Measurements from ENCODE around the gene ADGRD1.
"Not testable (repeated sequence)": the region's sequence is repeated elsewhere in the genome, so short reads cannot be mapped to it uniquely, and the experiment has no call there.

Gene ADGRD1

GRCh38 chr12:130937546-130937945 is 16.2 kb upstream of the ADGRD1 start:
- not testable (repeated sequence) for DNase-seq (ENCODE audit: low read depth)

- DNase-seq (ENCODE audit: low read depth) = no peak
Observed at GRCh38 chr12:130938186-130938585, 15.5 kb upstream of the ADGRD1 start.

- DNase-seq (ENCODE audit: low read depth) = no peak
Observed at GRCh38 chr12:130944878-130945277, 8.8 kb upstream of the ADGRD1 start.

- peak; percentile 78 for DNase-seq (ENCODE audit: low read depth)
Observed at GRCh38 chr12:130945786-130946492, 7.8 kb upstream of the ADGRD1 start.

DNA sequence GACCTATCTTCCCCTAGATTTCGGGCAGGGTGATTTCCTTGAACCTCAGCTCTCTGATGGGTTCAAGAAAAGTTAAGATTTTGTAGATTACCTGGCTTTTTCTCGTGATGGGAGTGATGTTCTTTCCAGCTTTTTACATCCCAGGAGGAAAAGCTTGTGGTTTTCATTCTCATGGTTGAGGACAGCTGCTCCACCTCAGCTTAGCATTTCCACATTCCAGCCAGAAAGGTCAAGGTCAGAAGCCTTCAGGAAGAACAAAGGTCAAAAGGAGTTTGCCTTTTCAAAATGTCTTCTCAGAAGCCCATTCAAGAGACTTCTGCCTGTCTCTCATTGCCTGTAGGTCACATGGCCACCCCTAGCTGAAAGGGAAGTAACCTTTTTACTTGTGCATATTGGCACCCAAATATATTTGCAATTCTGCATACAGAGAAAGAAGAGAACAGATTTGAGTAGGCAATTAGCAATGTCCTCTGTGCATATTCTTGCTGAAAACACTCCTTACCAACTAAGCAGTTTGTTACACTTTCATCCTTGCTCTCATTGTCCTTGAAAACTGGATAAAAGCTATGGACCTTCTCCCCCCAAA is 6.6 kb upstream of the ADGRD1 start:
- DNase-seq (ENCODE audit: low read depth) = no peak

DNA sequence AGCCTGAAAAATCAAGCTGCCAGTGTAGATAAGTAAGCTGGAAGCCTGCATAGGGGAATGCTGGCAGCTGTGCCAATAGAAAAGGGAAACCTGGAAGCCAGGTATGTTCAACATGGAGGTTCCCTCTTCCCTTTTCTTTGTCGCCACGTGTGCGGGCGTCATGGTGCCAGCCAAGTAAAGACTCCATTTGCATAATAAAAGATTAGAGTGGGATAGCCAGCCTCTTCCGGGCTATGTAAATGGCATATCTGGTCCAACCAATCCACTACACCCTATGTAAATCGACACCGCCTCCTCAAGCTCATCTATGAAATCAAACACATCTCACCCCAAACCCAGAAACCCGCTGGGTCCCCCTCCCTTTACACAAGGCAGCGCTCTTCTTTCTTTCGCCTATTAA is 5.6 kb upstream of the ADGRD1 start:
- DNase-seq (ENCODE audit: low read depth) = no peak

DNA sequence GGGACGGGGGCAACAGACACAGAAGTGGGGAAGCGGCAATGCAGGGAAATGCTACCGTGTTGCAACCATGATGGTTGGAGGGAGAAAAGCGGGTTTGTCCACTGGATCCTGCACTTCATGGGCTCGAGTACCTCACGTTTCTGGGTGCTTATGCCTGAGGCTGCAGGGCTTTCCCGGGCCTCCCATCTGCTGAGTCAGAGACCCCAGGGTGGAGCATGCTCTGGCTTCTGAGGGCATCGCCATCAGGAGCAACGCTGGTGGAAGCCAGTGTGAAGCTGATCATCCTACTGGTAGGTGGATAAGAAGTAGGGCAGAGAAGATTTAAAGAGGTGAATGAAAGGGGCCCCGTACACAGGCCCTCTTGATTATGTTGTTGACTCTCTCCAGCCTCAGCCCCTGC is 5.0 kb upstream of the ADGRD1 start:
- no peak for DNase-seq (ENCODE audit: low read depth)

DNA sequence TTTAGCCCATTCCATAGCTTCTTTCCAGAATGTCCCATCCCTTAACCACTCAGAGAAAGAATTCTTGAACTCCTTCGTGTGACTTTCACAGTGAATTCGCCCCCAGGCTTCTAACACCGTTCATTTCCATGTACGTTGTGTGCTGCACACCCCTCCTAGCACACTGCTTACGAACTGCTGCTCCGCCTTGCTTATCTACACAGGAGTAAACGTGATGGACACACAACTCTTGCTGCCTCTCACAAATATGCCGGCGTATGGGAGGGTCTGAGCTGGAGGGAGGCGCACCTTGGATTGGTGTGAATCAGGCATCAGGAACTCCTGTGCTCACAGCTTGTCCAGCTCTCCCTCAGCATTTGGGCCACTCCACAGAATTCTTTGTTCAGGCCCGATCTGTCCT is 3.9 kb upstream of the ADGRD1 start:
- DNase-seq (ENCODE audit: low read depth) = no peak

- DNase-seq (ENCODE audit: low read depth) = no peak
Observed at GRCh38 chr12:130951636-130952035, 2.1 kb upstream of the ADGRD1 start.

- no peak for DNase-seq (ENCODE audit: low read depth)
Observed at GRCh38 chr12:130952171-130952954, 1.3 kb upstream of the ADGRD1 start.

GRCh38 chr12:130954544-130954831 is 781 bp downstream of the ADGRD1 start:
- DNase-seq (ENCODE audit: low read depth) = no peak

DNA sequence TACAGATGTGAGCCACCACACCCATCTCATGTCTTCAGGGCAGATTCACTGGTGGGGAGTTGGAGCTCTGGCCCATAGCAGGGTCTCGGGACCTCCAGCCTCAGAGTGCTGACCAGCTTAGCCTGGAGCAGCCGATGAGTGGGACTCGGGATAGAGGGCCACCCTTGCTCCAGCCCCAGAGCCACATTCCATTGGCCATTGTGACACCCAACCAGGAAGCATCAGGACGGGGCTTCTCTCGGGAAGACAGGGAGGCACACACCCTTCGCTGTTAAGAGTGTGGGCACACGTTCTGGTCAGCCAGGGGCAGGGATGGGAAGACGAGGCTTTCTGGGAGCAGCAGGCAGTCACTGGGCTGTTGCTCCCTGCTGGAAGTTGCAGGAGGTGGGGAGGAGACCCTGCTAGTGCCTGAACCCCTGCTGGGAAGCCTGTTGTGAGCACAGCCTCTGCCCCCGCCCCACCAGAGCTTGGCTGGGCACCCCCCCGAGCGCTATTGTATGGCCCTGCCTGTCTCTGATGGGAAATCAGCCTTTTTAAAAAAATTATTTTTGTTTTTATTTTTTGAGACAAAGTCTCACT is 1.6 kb downstream of the ADGRD1 start:
- no peak for DNase-seq (ENCODE audit: low read depth)

DNA sequence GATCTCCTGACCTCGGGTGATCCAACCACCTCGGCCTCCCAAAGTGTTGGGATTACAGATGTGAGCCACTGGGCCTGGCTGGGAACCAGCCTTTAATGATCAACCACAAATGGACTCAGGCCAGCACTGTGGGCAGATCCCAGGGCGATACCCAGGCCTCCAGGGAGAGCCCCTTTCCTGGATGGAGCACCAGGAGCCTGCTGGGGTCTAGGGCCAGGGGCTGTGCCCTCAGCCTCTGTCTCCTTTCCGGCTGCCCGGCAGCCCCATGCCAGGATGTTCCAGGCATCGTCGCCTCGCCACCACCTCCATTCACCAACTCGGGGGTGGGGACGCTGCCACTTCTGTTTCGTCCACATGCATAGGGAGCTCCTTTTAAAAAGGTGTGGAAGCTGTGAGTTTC is 2.3 kb downstream of the ADGRD1 start:
- DNase-seq (ENCODE audit: low read depth) = no peak

DNA sequence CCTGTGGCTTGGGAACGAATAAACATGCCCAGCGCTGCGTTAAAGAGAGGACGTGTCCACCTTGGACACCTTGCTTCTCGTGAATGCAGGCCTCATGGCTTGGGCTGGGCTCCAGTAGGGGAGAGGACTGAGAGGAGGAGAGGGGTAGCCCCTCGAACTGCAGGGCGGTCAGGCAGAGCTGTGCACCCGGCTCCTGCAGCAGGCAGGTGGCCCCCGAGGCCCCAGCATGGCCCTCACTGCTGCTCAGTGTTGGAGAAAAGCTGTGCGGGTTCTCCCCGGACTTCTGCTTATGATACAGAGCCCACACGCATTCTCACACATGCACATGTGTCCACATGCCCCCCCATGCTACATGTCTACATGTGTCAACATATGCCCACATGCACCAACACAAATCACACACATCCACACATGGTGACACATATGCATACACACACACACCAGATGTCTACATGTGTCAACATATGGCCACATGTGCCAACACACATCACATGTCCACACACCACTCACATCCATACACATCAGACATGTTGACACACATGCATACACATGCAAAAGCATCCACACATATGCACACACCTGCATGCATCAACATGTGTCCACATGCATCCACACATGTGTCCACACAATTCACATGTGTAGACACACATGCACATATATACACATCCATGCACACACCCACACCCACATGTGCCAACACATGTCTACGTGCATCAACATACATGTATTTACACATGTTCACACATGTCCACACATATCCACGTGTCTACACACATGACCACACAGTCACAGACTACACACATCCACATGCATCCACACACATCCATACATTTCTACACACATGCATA is 3.0 kb downstream of the ADGRD1 start:
- DNase-seq (ENCODE audit: low read depth) = no peak

DNA sequence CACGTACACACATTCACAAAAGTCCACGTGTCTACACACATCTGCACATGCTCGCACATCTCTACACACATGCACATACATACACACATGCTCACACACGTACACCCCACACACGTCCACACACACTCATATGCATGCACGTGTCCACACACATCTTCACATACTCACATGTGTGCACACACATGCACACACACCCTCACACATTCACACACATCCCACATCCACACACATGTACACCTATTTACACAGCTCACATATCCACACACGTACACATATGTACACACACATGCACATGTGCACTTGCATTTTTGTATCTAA is 3.6 kb downstream of the ADGRD1 start:
- no peak for DNase-seq (ENCODE audit: low read depth)

GRCh38 chr12:130958557-130959140 is 4.9 kb downstream of the ADGRD1 start:
- no peak for DNase-seq (ENCODE audit: low read depth)

- DNase-seq (ENCODE audit: low read depth) = no peak
Observed at GRCh38 chr12:130959632-130960031, 5.9 kb downstream of the ADGRD1 start.

DNA sequence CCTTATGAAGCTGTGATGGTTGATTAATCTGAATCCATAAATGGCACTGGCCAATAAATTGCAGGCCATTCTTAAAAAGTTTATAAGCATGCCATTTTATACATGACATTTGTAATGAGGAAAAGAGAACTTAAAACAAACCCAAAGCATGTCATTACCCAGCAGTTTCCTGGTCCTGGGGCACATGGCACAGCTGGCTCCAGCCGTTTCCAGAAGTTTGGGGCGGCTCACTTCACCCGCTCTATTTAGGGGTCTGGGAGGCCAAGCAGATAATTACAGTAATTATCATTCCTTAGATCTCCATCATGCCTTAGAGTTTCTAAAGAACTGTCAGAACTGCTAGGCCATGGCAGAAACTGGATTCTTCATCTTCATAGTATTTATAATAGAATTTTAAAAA is 6.4 kb downstream of the ADGRD1 start:
- no peak for DNase-seq (ENCODE audit: low read depth)

DNA sequence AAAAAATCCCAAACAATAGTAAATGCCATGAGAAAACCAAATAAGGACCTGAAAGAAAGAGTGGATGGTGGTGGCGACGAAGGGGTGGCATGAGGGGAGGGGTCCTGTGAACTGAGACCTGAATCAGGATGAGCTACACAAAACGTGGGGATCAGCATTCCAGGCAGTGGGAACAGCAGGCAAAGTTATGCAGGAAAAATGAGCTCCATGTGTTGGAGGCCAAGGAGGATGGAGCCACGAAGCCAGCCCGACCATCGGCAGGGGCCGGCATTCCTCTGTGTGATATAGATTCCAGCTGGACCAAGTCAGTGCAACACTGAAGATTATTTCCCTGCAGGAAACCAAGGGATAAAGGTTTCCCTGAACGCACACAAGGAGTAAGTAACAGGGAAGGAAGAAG is 7.1 kb downstream of the ADGRD1 start:
- DNase-seq (ENCODE audit: low read depth) = no peak

DNA sequence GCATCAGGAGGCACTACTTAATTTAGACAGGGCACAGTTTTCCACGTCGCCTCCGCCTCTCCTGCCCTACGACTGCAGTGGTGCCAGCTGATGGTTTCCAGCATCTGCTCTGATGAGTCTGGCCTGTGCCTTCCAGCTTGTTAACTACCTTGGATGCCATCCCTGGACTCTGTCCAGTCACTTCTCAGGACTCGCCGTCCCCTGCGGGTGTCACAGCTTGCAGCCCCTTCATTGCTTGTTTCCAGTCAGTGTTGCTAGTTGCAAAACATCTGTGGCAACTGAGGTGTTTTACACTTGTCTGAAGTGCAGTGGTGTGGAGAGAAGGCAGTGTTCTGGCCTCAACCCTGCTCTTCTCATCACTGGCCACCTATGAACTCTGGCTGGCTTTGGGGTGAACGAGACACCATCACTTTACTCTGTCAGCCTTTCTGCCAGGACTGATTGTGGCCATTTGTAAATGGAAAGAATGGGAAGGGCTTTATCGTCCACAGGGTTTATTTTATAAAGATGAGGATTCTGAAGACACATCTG is 8.3 kb downstream of the ADGRD1 start:
- no peak for DNase-seq (ENCODE audit: low read depth)

DNA sequence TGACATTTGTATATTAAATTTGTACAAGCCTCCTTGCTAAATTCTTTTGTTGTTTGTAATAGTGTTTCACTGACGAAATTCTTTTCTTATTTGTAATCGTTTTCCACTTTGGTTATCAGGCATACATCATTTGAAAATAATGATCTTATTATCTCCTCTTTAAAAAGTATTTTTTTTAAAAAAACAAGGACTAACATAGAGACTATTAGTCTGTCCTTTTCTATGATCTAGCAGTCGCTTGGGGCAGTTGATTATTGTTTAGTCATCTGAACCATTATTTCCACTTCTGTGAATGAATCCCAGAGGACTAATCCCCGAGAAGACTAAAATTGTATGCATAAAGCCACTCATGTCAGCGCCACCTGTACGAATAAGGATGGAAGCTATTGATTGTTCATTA is 11.5 kb downstream of the ADGRD1 start:
- no peak for DNase-seq (ENCODE audit: low read depth)

- no peak for DNase-seq (ENCODE audit: low read depth)
Observed at GRCh38 chr12:130965668-130966067, 12.0 kb downstream of the ADGRD1 start.
